HT-29 (cell line): Measurements from ENCODE around the gene ARHGEF12. TPM values are rescaled to one million over a fixed set of nuclear protein-coding genes. Genes with fewer than 3 reads are reported as not detected.
A peak's percentile ranks its signal among the peaks of the same experiment; 100 is the strongest.
"Not testable (repeated sequence)": the region's sequence is repeated elsewhere in the genome, so short reads cannot be mapped to it uniquely, and the experiment has no call there.

Experiments
- DNase-seq: peaks from one replicate; pipeline ENCODE4 v3.0.0-alpha.2; 2015; ENCODE audit warnings: low spot score
- total RNA-seq: library from RNA; depleted of rRNA; stranded (reverse); fragments of >200 nt; shearing (Covaris generic); gene quantifications from 2 replicates; pipeline ENCODE4 v1.2.3, GENCODE V29; 2014

ARHGEF12 gene
- total RNA-seq, 1 experiment from 2014 or later: 45.1 TPM

DNA sequence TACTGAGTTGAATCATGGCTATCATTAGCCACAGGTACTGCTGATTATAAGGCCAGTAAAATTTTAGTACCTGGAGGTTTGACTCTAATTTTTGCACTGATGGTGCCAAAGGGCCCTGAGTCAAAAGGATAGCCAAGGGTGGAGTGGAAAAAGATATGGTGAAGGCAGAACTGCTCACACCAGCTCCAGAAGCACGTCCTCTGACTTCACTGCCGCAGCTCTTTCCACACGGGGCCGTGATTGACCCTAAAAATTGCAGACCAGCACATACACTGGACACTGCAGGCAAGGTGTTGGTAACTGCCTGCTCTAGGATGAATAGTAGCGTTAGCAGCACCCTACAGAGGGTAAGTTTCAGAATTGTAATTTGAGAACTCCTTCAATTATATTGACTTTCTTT lies 149.9 kb downstream of the ARHGEF12 start:
- no peak for DNase-seq

- DNase-seq: no peak
Observed at GRCh38 chr11:120489799-120490198, 153.6 kb downstream of the ARHGEF12 start.

DNA sequence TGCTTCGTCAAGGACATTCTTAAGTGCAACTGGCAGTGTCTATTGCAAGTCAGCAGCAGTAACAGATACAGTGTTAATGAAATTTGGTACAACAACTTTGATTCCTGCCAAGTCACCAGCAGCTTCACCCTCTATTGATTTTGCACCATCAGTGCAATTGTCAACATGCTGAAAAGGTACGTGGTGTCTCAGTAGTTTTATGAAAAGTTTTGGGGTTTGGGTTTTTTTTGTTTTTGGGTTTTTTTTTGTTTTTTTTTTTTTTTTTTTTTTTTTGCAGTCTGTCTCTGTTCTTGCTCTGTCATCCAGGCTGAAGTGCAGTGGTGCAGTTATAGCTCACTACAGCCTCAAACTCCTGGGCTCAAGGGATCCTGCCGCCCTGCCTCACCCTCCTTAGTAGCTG lies 156.3 kb downstream of the ARHGEF12 start:
- DNase-seq: no peak

GRCh38 chr11:120494595-120494994 lies 158.4 kb downstream of the ARHGEF12 start:
- no peak for DNase-seq

DNA sequence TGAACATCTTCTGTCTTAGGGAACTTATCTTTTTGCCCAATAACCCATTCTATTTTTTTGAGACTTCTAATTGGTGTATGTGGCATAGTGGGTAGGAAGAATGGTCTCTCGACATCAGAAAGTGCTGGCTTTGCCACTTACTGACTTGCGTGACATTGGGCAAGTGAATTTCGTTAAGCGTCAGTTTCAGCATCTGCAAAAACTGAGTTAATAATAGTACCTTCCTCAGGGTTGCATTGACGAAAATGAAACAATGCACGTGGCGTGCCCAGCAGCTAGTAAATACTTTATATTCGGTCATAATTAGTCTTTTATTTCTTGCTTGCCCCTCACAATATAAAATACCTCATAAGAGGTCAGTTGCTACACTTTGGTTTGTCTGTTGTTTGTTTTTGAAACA lies 162.9 kb downstream of the ARHGEF12 start:
- no peak for DNase-seq

DNA sequence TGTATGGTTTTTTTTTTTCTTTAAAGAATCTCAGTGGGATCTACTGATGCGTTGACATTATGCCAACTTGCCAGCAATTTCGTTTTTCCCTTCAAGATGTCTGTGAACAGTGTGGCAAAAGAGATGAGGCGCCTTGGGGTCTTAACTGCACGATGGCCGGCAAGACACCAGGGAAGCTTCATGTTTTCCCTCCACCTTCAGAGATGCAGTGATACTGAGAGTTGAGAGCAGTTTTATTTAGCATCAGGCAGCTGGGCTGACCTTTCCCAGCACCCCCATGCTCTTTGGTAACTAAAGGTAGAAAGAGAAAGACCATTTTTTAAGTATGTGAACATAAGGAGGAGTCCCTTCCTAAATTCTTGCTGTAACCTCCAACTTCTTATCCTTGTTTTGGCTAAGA lies 163.6 kb downstream of the ARHGEF12 start:
- no peak for DNase-seq

DNA sequence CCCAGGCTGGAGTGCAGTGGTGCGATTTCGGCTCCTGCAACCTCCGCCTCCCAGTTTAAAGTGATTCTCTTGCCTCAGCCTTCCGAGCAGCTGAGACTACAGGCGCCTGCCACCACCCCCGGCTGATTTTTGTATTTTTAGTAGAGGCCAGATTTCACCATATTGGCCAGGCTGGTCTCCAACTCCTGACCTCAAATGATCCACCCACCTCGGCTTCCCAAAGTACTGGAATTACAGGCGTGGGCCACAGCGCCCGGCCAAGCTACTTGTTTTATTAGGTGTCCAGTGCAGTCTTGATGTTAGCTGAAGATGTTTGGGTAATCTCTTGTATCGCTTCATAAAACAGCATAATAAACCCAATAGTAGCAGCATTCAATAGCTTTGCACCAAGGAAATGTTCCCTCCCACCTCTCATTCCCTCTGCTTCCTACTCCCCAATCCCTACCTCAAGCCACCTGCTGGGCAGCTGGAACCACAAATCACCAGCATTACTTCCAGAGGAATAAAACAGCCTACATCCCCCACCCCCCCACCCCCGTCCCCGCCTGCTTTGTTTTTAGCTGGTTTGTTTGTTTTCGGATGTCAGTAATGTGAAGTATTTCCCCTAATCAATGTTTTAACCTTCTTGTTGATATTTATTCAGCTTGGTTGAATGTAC lies 164.3 kb downstream of the ARHGEF12 start:
- no peak for DNase-seq

DNA sequence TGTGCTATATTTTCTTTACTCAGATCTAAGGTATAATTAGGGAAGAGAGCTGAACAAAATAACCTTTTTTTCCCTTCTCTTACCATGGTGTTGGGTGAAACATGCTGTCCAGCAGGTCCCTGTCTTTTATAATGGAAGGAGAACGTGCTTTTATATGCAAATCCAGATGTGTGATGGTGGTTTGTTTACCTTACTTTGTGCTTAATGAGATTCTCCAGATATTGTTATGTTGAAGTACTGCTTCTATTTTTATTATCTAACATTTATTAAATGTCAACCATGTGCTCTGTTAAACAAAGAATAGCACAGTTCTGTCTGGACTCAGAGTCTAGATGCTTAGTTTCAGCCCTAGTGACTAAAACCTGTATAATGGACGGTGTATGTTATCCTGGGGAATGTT lies 165.2 kb downstream of the ARHGEF12 start:
- no peak for DNase-seq

- DNase-seq: no peak
Observed at GRCh38 chr11:120501976-120502755, 166.0 kb downstream of the ARHGEF12 start.

DNA sequence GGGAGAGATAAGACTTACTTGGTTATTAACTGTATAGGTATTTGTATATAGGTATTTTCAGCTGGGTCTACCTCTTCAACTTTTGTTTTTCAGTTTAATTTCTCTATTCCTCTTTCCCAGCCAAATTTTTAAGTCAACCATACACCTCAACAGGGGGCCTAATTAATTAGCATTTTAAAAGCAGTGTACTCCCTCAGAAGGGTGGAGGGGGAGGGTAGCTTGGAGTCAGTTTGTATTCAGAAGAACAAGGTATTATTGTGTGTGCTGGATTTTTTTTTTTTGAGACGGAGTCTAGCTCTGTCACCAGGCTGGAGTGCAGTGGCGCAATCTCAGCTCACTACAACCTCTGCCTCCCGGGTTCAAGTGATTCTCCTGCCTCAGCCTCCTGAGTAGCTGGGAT lies 167.3 kb downstream of the ARHGEF12 start:
- not testable (repeated sequence) for DNase-seq

DNA sequence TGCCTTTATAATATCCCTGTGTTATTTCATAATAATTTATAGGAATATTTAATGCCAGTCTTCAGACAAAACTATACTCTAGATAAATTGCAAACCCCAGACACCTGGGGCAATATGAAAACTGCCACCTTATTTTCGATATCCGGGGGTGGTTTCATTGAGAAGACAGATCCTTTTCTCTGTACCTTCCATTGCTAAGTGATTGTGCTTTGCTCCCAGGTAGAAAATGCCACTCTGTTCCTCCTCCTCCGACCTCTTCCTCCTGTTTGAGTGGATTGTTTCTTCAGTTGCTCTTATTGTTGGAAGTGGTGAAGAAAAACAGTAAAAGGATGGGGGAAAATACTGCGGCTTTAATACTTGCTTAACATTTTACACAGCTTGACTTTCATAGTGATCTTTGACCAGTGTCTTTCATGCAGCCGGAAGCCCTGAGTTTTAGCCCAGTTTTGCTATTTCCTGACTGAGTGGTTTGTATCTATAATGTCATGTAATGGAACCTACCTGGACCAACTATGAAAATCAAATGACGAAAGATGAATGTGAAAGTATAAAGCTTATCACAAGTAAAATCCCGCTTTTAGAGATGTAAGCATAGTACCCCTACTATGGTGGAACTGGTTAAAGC lies 169.7 kb downstream of the ARHGEF12 start:
- no peak for DNase-seq

DNA sequence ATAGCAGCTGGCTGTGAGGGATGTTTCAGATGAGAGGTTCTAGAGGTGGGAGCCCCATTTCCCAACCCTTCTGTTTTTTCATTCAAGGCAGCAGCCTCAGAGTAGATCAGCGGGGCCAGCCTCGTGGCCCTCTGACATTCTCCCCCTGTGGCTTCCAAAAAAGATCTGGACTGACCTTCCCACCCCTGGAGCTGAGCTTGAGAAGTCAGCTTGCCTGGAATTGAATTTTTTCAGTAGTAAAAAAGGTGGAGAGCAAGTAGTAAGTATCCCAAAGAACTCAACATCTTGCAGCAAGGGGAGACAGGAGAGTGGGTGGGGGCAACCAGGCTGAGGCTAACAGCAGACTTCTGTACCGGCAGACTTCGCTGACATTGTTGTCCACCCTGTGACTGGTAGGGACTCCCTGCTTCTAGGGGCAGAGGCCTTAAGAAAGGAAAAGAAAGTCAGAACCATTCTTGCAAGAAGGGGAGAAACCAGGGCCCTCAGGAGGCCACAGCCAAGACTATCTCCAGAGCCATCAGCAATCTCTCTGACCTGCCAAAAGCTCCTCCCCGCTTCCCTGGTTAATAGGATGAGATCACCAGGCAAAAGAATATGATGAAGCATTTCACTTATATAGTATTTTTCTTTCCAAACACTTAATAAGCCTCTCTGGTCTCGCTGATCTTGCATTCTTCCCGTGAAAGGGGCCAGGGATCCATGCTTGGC lies 173.3 kb downstream of the ARHGEF12 start:
- DNase-seq: no peak

DNA sequence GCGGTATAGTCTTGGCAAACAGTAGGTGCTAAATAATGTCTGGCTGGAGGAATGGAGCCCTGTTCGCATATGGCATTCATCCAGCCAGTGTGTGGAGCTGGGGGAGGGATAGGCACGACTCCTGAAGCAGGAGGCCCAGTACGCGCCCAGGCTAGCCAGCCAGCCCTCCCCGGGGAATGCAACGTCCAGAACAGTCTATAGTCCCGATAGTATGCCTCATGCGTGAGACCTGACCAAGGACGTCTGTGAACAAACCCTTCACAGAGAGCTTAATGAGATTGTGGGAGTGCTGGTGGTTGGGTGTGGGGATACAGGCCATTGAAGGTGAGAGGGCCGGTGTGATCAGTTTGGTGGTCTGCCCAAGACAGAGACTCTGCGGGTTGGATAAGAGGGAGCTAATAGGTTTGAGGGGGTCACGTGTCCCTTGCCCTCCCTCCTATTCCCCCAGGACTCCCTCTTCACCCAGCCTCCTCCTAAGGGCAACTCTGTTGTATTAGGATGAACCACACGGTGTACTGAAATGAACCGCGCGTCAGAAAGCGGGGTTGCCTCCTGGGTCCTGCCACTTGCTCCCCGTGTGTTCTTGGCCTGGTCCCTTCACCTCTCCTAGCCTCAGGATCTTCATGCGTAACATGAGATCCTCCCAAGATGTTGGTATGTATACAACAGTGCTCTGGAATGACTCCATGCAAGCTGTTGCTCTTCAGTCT lies 174.3 kb downstream of the ARHGEF12 start:
- DNase-seq: no peak

- DNase-seq: peak; percentile 78
Observed at GRCh38 chr11:120511116-120511819, 175.1 kb downstream of the ARHGEF12 start, which contains the start of gene GRIK4. Gene GRIK4 (plus strand): TSS chr11:120511748. CDS start chr11:120660319, 148,571 bp downstream.

DNA sequence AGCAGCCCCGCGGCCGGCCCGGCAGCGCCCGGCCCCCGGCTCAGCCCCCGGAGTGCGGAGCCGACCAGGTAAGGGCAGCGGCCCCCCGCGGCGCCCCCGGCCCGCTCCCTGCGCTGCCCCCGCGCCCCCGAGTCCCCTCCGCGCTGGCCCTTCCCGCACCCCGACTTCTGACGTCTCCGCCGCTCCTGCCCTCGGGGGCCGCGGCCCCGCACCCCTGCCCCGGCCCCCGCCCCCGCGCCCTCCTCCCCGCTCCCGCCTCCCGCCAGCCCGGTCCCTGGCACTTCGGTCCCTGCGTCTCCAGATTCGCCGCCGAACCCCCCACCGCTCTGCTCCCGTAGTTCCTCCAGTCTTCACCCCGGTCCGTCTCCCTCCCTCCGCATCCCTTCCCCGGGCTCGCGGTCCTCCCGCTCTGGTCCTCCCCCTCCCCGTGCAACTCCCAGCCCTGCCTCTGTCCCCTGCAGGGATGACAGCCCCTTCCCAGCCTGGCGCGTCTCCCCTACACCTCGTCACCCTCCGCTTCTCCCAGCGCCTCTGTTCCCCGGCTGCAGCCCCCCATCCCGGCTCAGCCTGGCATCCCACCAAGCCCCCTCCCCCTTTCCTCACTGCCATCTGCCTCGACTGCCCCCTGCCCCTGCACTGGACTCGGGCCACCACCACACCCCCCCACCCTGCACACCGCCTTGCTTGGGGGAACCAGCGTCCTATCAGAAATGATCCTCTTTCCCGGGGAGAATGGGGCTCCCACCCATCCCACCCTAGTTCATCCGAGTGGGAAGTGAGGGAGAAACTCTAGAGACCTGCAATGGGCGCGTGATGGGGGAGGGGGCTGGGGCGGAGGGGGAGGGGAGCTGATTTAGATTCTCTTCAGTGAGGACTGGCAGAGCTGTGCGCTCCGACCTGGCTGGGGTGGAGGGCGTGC lies 175.9 kb downstream of the ARHGEF12 start:
- DNase-seq: no peak

DNA sequence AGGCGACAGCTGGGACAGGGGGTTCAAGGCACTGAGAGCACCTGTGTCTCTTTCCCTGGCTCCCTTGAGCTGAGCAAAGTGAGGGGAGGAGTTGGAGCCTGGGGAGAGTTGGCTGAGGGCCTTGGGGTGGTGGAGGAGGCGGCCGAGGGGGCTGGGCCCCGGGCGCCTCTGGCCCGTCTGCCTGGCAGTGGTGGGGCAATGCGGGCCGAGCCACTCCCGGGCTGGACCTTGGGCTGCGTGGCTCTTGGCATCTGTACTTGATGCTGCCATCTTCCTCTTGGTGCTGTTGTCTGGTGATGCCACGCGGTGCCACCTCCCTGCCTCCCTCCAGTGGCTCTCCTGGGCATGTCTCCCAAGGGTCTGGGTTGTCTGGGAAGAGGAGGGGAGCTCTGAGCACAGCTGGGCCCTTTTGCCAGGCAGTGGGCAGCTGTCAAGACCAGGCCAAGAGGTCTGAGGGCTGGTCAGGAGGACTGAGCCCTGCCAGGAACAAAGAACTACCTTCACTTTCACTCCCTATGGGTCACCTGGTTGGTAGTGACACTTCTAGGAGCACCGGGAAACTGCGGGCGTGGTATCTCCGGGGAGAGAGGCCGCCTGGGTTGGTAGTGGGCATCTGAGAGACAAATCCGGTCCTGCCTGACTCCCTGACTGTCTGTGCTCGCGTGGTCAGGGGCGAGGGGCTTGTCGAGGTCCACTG lies 176.7 kb downstream of the ARHGEF12 start:
- no peak for DNase-seq

DNA sequence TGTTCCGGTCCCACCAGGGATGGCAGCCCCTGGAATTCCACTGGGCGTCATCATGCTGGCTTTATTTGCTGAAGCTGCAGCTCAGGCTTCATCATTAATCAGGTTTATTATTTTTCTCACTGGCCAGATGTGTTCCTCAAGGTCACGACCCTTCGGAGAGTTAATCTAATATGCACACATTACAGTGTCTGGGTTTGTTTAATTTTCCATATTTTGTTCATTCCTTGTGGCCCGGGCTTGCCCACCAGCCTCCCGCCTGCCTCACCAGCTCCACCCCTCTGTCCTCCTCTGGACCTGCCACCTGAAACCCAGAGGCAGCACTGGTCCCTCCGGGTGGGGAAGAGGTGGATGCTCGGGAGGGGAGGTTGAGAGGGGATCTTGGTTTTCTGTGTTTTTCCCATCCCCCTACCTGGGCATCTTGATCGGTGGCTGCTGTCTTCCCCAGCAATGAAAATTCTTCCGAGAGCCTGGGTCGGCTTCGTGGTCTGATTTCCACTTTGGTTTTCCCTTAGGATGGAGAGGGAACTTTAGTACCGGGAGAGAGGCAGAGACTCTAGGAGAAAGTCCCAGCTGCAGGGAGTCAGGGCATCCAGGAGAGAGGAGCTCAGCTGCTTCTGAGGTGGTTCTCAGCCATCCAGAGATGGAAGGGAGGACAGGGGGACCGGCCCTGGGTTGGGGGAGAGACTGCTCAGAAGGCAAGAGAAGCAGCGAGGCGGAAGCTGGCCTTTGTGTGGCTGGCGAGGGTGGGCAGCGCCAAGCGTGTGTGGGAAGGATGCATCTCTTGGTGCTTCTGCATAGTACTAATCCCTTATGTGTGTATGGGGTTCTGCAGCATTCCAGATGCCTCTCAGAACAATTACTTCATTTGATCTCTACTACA lies 177.5 kb downstream of the ARHGEF12 start:
- DNase-seq: no peak

DNA sequence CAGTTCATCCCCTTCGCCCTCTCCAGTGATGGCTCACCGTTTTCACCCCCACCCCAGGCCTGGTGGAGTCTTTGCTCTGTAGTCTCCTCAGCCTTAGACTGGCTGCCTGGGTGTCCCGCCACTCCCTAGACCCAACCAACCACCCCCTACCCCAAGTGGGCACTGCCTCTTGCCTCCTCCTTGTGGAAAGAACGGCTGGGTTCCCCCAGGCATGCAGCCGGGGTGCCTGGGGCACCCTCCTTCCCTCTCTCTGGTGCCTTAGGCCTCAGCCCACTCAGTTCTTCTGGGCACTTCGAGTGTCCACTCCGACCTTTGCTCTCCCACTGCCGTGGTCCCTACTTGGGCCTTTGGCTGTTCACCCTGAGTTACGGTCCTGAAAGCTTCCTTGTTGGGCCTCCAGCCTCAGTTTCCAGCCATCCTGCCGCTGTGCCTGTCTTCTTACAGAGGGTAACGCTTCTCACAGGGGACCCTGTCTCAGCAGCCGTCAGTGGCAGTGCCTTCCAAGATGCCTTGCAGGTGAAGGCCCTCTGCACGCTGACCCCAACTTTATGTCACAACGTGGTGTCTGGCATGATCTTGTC lies 178.4 kb downstream of the ARHGEF12 start:
- DNase-seq: no peak
